ENCODE measurements around the gene MAGED2.
"Not testable (repeated sequence)": the region's sequence is repeated elsewhere in the genome, so short reads cannot be mapped to it uniquely, and the experiment has no call there.

Gene MAGED2, protein sequence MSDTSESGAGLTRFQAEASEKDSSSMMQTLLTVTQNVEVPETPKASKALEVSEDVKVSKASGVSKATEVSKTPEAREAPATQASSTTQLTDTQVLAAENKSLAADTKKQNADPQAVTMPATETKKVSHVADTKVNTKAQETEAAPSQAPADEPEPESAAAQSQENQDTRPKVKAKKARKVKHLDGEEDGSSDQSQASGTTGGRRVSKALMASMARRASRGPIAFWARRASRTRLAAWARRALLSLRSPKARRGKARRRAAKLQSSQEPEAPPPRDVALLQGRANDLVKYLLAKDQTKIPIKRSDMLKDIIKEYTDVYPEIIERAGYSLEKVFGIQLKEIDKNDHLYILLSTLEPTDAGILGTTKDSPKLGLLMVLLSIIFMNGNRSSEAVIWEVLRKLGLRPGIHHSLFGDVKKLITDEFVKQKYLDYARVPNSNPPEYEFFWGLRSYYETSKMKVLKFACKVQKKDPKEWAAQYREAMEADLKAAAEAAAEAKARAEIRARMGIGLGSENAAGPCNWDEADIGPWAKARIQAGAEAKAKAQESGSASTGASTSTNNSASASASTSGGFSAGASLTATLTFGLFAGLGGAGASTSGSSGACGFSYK

DNA sequence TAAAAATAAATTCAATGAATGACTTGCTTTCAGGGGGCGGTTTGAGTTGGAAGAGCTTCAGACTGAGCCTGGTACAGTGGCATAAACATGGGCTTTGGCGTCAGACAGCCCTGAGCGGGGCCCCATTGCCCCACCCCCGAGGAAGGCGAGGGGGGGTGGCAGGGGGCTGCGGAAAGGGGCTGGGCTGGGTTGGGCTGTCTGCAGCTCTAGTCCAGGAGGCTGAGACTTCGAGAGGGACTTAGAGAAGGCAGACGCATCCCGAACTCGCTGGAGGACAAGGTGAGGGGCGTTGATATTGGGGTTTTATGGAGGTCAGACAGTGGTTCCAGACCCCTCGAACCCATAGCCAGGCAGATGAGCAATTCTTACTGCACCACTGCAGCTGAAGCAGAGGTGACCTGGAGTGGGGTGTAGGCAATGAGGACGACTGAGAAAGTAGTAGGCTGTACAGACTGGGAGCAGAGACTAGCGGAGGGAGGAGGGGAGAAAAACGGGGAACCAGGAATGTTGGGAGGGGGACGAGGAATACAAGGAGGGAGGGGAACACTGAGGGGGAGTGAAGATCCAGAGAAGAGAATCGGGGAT is at the start of gene MAGED2:
MAGED2 (plus strand) TSS at position 222 of the 585 bp plus-strand sequence. CDS start 1,587 bp downstream, outside the sequence.
- no peak for DNase-seq
- Mint-ChIP-seq H3K4me1 (peaks cover 11 to 13% of the 10 kb centered on the region in 2 donors), H3K27me3 (peaks cover 0 to 5% of the 10 kb centered on the region in 2 donors), H3K4me3 (peak within 1 kb of the TSS; percentile 87 to 95), H3K27ac (peak within 1 kb of the TSS; percentile 92), H3K36me3 (peaks cover 3 to 13% of the 10 kb centered on the region in 2 donors), H3K9me3 (no peaks in the 10 kb centered on the region)
- peak in 1 of 2 donors; percentile 25 for ATAC-seq (replicated peaks)

DNA sequence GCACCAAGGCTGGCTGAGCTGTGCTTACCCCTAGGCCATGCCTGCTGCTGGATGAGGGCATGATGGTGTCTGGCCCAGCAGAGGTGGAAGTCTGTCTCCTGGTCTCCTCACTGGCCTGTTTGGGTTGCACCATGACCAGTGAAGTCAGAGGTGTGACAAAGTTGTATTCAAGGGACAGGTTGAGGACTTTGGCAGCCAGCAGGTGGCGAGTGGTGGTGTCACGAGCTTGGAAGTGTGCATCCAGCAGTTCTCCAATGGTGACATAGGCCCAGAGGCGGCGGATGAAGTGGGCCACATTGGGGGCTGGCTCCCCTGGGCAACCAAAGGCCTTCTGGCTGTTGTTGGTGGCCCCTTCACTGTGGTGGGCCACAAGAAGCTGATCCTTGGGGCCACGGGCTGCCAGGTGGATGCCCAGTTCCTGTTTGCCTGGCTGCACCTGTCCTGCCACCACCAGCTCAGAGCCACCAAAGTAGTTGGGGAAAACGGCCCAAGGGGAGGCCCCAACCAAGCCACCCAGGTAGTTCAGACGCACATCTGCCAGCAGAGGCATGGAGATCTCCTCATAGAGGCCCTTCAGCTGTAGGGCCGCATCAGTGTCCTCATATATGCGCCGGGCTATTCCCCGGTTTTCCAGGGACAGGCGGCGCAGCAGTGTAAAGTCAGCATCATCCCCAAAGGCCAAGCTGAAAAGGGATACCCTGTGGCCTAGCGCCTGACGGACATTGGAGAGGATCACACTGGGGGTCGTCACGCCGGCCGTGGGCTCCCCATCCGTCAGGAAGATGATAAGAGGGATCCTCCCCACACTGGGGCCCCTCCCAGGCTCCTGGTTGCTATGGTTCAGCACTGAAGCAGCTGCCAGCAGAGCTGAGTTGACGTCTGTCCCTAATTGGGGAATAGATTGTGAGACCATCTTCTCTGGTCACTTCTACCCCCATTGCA is 49.2 kb upstream of the MAGED2 start:
- no peaks in the 10 kb centered on the region for H3K36me3 Mint-ChIP-seq
- no peak for ATAC-seq (replicated peaks)
- H3K27me3 Mint-ChIP-seq, result peaks cover 13 to 20% of the 10 kb centered on the region in 2 donors
- peaks cover 0 to 2% of the 10 kb centered on the region in 2 donors for H3K9me3 Mint-ChIP-seq
- H3K4me1 Mint-ChIP-seq, result no peaks in the 10 kb centered on the region
- no peak for DNase-seq
- H3K4me3 Mint-ChIP-seq, result no peak overlapping the region
- no peak overlapping the region for H3K27ac Mint-ChIP-seq

DNA sequence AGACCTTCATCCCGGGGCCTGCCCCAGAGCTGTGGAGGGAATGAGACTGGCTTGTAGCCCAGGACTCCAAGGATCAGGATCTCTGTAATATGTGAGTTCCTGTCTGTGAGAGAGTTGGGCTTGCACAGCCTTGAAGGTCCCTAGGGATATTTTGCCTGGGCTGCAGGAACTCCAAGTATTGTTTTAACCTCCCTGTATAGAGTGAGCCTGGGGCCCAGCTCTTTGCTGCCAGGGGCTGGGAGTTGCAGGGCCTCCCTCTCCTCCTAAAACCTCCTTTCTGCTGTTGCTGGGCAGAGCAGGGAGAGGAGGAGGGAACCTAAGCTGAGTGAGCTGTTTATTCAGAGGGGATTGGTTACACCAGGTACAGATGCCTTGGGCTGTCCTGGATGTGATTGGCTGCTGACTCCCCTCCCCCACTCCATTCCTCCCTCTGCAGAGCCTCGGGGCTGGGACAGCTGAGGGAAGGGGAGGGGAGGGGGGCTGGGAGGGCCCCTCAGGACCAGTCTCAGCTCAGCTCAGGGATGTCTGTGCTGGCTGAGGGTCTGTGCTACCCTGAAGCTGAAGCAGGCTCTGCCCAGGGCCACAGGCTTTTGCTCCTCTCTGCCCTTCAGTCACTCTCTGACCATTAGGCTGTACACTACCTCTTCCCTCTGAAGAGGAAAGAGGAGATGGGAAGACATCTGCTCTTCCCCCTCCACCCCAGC is 33.0 kb upstream of the MAGED2 start:
- not testable (repeated sequence) for DNase-seq; H3K27ac Mint-ChIP-seq; H3K4me1 Mint-ChIP-seq; H3K4me3 Mint-ChIP-seq; H3K9me3 Mint-ChIP-seq; ATAC-seq (replicated peaks); H3K36me3 Mint-ChIP-seq
- H3K27me3 Mint-ChIP-seq, result peaks cover 6 to 30% of the 10 kb centered on the region in 2 donors

DNA sequence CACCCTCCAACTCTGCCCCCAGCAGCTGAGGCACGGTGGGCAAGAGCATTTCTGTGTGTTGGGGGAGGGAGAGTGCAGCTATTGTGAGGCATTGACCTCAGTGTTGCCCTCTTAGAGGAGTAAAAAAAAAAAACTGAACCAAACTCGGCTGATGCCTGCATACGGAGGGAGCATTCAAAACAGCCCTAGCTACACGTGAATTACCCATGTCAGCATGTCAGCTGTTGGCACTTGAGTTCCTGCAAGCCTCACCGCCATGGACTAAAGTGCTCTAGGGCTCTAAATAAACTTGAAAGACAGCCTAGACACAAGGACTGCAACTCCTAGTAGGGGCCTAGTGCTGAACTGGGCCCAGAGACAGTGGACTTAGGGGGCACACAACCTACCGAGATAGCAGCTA is 31.5 kb upstream of the MAGED2 start:
- Mint-ChIP-seq H3K27me3 (peaks cover 11 to 24% of the 10 kb centered on the region in 2 donors), H3K9me3 (peaks cover 0 to 2% of the 10 kb centered on the region in 2 donors), H3K36me3 (no peaks in the 10 kb centered on the region), H3K27ac (no peak overlapping the region), H3K4me3 (no peak overlapping the region), H3K4me1 (no peaks in the 10 kb centered on the region)
- ATAC-seq (replicated peaks), result no peak
- no peak for DNase-seq

DNA sequence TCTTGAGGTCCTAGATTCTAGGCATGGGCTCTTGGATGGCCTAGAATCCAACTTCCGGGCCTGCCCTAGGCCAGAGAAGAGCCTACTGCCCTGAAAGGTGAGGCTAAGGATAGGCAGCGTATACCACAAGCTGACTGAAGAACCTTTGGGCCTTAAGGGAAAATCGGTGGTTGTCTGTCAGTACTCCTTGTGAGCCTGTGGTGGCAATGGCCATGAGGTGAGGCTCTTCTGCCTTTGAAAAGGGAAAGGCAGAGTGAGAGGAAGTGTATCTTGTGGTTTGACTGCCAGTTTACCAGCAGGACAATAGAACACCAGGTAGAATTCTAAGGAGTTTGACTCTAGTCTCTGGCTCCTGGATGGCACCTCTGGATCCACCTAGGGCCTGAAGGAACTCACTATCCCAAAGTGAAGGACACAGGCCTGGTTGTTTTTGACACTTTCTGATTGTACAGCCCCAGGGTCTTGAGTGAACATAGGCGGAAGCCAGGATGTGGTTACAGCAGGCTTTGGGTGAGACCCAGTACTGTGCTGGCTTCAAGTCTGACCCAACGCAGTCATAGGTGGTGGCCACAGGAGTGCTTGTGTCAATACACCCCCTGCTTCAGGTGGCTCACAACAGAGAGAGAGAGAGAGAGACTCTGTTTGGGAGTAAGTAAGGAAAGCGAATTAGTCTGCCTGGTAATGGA is 30.4 kb upstream of the MAGED2 start:
- no peaks in the 10 kb centered on the region for H3K36me3 Mint-ChIP-seq
- no peaks in the 10 kb centered on the region for H3K4me1 Mint-ChIP-seq
- H3K27ac Mint-ChIP-seq, result no peak overlapping the region
- no peak overlapping the region for H3K4me3 Mint-ChIP-seq
- DNase-seq (no peak), ATAC-seq (replicated peaks) (no peak)
- H3K9me3 Mint-ChIP-seq, result peaks cover 0 to under 1% of the 10 kb centered on the region in 2 donors
- peaks cover 16 to 20% of the 10 kb centered on the region in 2 donors for H3K27me3 Mint-ChIP-seq

DNA sequence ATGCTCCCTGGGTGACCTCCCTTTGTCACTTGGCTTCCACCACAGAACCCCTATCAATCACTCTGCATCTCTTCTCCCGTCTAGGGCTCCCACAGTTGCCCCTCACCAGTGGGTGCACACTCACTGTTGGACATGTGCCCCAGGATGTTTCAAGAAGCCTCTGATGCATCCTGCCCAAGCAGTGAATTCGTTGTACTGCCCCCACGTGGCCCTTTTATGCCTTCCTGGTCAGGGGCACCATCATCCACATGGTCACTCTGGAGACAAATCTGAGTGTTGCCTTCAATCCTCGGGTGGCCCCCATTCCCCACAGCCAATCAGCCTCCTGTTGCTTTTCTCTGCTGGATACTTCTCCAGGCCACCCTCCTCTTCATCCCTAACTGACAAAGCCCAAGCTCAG is 21.6 kb upstream of the MAGED2 start:
- DNase-seq (no peak), ATAC-seq (replicated peaks) (peak; percentile 60 to 69)
- Mint-ChIP-seq H3K27me3 (peaks cover 15 to 23% of the 10 kb centered on the region in 2 donors), H3K27ac (no peak overlapping the region), H3K4me1 (peaks cover 2 to 18% of the 10 kb centered on the region in 2 donors), H3K4me3 (no peak overlapping the region), H3K9me3 (peaks cover 0 to 3% of the 10 kb centered on the region in 2 donors), H3K36me3 (no peaks in the 10 kb centered on the region)

DNA sequence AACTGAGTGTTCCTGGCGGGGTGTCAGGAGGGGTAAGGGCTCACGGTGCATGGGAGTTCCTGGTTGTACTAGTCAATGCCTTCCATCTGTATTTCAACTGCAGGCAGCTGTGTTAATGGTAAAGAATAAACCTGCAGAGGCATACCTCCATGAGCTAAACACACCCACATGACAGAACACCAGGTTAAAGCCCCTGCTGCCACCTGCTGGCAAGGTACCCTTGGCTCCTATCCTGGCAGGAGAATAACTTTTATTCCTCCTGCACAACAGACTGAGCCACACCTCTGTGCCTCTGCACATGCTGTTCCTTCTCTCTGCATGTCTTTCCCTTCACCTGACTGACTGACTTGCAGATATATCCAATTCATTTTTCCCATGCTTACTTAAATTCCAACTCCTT is 20.6 kb upstream of the MAGED2 start:
- Mint-ChIP-seq H3K27ac (no peak overlapping the region), H3K36me3 (no peaks in the 10 kb centered on the region), H3K27me3 (peaks cover 10 to 22% of the 10 kb centered on the region in 2 donors), H3K4me1 (peaks cover 2 to 18% of the 10 kb centered on the region in 2 donors), H3K4me3 (no peak overlapping the region), H3K9me3 (peaks cover 0 to 3% of the 10 kb centered on the region in 2 donors)
- peak; percentile 88 to 96 for ATAC-seq (replicated peaks)
- peak; percentile 32 for DNase-seq

DNA sequence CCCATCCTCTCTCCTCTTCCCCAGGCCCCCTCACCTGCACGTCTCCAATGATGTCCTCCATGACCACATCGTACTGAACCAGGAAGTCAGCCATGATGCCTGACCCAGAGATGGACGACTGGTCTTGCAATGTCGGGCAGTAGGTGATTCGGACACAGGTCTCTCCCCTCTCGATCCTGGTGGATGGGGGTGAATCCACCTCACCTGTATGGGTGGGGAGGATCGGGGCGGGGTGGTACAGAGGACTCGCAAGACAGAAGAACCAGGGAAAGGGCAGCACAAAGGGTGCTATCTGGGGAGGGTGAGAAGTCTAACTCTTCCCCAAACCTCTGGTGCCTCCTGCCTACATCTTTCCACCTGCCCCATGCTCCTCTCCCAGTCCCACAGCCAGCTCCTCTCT is 19.1 kb upstream of the MAGED2 start:
- H3K27me3 Mint-ChIP-seq, result peaks cover 11 to 26% of the 10 kb centered on the region in 2 donors
- no peak overlapping the region for H3K4me3 Mint-ChIP-seq

DNA sequence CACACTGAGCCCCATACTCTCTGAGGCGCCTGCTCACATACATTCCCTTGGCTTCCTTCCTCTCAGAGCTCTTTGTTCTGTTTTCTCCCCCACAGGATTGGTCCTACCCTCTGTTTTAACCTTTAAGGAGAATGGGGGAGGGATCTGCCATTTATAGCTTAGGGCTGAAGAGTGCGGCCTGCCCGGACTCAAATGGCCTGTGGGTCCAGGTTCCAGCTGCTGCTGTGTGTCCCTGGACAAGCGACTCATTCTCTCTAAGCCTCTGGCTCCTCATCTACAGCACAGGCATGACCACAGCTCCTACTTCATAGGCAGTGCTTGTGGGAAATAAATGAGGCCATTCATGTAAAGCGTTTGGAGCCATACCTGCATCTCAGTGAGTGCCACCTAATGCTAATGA is 18.1 kb upstream of the MAGED2 start:
- not testable (repeated sequence) for H3K9me3 Mint-ChIP-seq; H3K4me3 Mint-ChIP-seq; H3K36me3 Mint-ChIP-seq; H3K27ac Mint-ChIP-seq; ATAC-seq (replicated peaks); DNase-seq
- peaks cover 16 to 31% of the 10 kb centered on the region in 2 donors for H3K27me3 Mint-ChIP-seq
- peaks cover 2 to 18% of the 10 kb centered on the region in 2 donors for H3K4me1 Mint-ChIP-seq

More for the DNA sequence above, 19.1 kb upstream of the MAGED2 start:
- Mint-ChIP-seq H3K36me3 (no peaks in the 10 kb centered on the region), H3K9me3 (peaks cover 0 to 3% of the 10 kb centered on the region in 2 donors), H3K27ac (no peak overlapping the region), H3K4me1 (peaks cover 2 to 18% of the 10 kb centered on the region in 2 donors)
- DNase-seq, result no peak
- no peak for ATAC-seq (replicated peaks)

DNA sequence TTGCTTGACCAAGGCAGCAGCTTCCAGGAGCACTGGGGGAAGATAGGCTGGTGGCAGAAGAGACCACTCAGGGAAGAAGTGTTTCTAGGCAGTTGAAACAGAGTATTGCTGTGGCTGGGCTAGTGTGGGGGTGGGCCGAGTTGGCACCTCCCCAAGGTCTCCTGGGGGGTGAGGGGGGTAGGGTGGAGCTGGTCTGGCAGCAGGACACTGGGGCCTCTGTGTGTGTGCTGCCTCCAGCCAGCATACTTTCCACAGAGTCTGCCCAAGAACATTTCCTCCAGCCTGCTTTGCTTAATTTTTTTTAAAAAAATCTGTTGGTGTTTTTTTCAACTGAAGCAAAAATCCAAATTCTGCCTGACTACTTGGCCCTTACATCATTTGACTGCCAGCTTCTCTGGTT is 13.5 kb upstream of the MAGED2 start:
- no peak for DNase-seq
- no peak for ATAC-seq (replicated peaks)
- Mint-ChIP-seq H3K36me3 (no peaks in the 10 kb centered on the region), H3K4me3 (no peak overlapping the region), H3K27ac (no peak overlapping the region), H3K4me1 (no peaks in the 10 kb centered on the region), H3K9me3 (no peaks in the 10 kb centered on the region), H3K27me3 (peaks cover 6 to 20% of the 10 kb centered on the region in 2 donors)

DNA sequence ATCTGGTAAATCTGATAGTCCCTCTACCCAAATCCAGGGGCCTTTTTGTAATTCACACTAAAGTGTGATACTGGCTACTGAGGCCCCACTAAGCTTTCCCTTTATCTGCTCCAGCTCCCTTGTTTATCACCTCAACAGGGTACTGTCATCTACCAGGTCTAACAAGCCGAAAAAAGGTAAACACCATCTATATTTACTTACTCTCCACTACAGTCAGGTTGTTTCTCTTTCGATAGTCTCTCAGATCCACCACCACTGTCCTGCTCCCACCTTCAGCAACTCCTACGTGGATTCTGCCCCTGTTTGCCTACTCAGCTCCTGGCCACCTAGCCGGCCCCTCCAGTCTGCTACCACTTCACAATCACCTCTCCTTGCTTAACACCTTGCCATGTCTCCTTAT is 12.8 kb upstream of the MAGED2 start:
- Mint-ChIP-seq H3K27me3 (peaks cover 6 to 25% of the 10 kb centered on the region in 2 donors), H3K9me3 (no peaks in the 10 kb centered on the region), H3K4me1 (no peaks in the 10 kb centered on the region), H3K36me3 (no peaks in the 10 kb centered on the region), H3K4me3 (no peak overlapping the region), H3K27ac (no peak overlapping the region)
- DNase-seq (no peak), ATAC-seq (replicated peaks) (no peak)

DNA sequence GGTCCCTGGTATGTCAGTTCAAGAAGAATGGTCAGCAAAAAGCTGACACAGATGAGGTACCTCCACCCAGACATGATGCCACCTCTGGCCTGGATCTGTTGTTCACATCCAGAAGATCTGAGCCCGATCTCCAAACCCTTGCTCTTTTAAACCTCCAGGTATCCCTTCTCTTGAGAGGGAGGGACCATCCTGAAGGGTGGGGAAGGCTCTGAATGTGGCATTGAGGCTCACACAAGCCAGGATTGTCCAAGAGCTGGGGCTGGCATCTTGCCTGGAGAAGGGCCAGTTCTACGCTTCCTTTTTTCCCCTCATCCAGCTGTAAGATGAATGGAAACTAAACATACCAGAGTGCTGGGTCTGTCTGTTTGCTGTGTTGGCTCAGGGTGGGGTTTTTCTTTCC is 9.4 kb upstream of the MAGED2 start, which contains the start of gene ITIH6:
ITIH6 (minus strand) TSS at position 119 of the 400 bp plus-strand sequence; CDS start at position 74, 45 bp downstream.
- no peaks in the 10 kb centered on the region for H3K36me3 Mint-ChIP-seq
- DNase-seq (no peak), ATAC-seq (replicated peaks) (no peak)
- H3K27ac Mint-ChIP-seq, result no peak within 1 kb of the TSS
- peaks cover 6 to 22% of the 10 kb centered on the region in 2 donors for H3K27me3 Mint-ChIP-seq
- H3K4me3 Mint-ChIP-seq, result no peak within 1 kb of the TSS
- H3K9me3 Mint-ChIP-seq, result no peaks in the 10 kb centered on the region
- no peaks in the 10 kb centered on the region for H3K4me1 Mint-ChIP-seq

DNA sequence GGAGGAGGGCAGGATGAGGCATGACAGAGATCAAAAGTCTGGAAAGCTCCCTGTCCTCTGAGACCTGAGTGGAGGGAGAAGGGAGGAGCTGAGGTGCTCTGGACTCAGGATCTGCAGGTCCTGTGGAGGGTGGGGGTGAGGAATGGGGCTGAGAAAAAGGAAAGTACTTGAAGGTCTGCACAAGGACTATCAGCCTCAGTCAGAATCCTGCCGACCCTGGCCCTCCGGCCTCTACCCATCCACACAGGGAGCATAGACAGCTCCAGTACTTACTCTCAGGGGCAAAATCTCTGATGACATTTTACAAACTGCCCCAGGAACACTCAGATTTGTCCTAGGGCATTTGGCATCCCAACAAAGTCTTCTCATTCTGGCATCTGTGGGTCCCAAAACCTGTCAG is 8.5 kb upstream of the MAGED2 start:
- DNase-seq (no peak), ATAC-seq (replicated peaks) (no peak)
- Mint-ChIP-seq H3K27ac (no peak overlapping the region), H3K4me3 (no peak overlapping the region), H3K9me3 (no peaks in the 10 kb centered on the region), H3K36me3 (no peaks in the 10 kb centered on the region), H3K27me3 (peaks cover 0 to 14% of the 10 kb centered on the region in 2 donors), H3K4me1 (no peaks in the 10 kb centered on the region)
